ENCODE data around the gene ZBTB16. TPM values are rescaled to one million over a fixed set of nuclear protein-coding genes. Genes with fewer than 3 reads are reported as not detected.
A peak's percentile ranks its signal among the peaks of the same experiment; 100 is the strongest.

The ZBTB16 gene
- total RNA-seq, 1 donor from 2014 or later = 11.9 TPM

DNA sequence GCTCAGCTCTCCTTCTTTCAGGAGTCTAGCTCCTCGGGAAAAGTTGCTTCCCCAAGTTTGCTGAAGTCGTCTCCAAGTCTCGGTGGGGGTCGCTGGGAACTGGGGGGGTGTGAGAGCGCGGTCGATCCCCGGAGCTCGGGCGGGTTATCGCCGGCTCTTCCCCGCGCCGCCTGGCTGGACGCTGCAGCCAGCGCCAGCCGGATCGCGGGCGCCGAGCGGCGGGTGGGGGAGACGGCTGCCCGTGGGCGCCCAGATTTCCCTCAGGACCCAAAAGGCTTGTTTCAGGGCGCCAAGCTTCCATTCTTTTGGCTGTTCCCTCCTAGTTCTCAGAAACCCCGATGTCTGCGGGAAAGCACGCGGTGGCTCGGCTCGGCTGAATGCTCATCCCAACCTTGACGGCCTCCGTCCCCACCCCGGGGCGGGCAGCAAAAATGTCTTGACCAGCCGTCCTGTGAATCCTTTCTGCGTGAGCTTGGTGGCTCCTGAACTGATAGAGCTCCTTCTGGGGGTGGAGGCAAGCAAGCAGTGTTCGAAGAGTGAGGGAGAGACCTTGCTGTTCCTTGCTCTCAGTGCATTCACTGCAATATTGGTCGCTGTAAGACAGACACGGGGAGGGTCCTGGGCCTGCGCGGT is 1.7 kb downstream of the ZBTB16 start:
- no peak for DNase-seq (ENCODE audit: extremely low spot score, unreplicated experiment)
- Mint-ChIP-seq H3K4me1 (ENCODE audit: unreplicated experiment) (peaks cover 18% of the 10 kb centered on the region), H3K4me3 (peak overlapping the region; percentile 92), H3K36me3 (peaks cover 5% of the 10 kb centered on the region), H3K27ac (no peak overlapping the region), H3K27me3 (peaks cover 82% of the 10 kb centered on the region), H3K9me3 (no peaks in the 10 kb centered on the region)
- TF ChIP-seq, protein P1, sequence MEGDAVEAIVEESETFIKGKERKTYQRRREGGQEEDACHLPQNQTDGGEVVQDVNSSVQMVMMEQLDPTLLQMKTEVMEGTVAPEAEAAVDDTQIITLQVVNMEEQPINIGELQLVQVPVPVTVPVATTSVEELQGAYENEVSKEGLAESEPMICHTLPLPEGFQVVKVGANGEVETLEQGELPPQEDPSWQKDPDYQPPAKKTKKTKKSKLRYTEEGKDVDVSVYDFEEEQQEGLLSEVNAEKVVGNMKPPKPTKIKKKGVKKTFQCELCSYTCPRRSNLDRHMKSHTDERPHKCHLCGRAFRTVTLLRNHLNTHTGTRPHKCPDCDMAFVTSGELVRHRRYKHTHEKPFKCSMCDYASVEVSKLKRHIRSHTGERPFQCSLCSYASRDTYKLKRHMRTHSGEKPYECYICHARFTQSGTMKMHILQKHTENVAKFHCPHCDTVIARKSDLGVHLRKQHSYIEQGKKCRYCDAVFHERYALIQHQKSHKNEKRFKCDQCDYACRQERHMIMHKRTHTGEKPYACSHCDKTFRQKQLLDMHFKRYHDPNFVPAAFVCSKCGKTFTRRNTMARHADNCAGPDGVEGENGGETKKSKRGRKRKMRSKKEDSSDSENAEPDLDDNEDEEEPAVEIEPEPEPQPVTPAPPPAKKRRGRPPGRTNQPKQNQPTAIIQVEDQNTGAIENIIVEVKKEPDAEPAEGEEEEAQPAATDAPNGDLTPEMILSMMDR (conservative IDR thresholded peaks at IDR 0.05) = no peak

DNA sequence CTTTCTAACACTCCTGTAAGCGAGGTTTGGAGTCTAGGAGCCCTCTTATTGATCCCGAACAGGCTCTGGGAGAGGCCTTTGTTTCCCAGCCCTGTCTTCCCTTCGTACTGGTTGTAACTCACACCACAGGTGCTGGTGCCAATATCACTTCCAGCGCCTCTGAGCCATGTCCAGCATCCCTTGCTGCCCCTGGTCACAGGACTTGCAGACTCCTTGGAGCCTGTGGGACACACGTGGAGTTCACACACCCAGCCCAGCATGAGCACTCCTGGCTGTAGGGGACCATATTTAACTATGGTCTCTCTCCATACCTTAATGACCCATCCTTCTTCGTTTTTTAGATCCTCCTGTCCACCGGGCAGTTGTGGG is 2.2 kb downstream of the ZBTB16 start:
- Mint-ChIP-seq H3K27me3 (peaks cover 81% of the 10 kb centered on the region), H3K36me3 (peaks cover 5% of the 10 kb centered on the region), H3K9me3 (no peaks in the 10 kb centered on the region), H3K27ac (no peak overlapping the region), H3K4me3 (peak overlapping the region; percentile 92), H3K4me1 (ENCODE audit: unreplicated experiment) (peaks cover 18% of the 10 kb centered on the region)
- DNase-seq (ENCODE audit: extremely low spot score, unreplicated experiment) = no peak
- TF ChIP-seq, protein P1 (conservative IDR thresholded peaks at IDR 0.05) = no peak

DNA sequence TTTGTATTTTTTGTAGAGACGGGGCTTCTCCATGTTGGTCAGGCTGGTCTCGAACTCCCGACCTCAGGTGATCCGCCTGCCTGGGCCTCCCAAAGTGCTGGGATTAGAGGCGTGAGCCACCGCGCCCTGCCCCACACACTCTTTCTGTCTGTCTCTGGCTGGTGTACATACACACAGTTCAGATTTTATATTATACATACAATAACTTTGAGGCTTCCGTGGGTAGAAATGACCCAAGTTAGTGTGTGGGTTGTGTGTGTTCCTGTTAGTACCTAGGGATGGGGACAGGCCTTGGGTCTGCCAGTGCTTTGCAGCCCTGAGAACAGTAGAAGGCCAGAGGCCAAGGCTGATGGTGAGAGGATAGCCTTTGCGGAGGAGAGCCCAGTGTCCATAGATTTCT is 2.8 kb downstream of the ZBTB16 start:
- TF ChIP-seq, protein P1 (conservative IDR thresholded peaks at IDR 0.05) = no peak
- peaks cover 5% of the 10 kb centered on the region for H3K36me3 Mint-ChIP-seq
- no peaks in the 10 kb centered on the region for H3K9me3 Mint-ChIP-seq
- H3K4me3 Mint-ChIP-seq = peak overlapping the region; percentile 92
- no peak overlapping the region for H3K27ac Mint-ChIP-seq
- DNase-seq (ENCODE audit: extremely low spot score, unreplicated experiment) = no peak
- H3K4me1 Mint-ChIP-seq (ENCODE audit: unreplicated experiment) = peaks cover 18% of the 10 kb centered on the region
- peaks cover 79% of the 10 kb centered on the region for H3K27me3 Mint-ChIP-seq

DNA sequence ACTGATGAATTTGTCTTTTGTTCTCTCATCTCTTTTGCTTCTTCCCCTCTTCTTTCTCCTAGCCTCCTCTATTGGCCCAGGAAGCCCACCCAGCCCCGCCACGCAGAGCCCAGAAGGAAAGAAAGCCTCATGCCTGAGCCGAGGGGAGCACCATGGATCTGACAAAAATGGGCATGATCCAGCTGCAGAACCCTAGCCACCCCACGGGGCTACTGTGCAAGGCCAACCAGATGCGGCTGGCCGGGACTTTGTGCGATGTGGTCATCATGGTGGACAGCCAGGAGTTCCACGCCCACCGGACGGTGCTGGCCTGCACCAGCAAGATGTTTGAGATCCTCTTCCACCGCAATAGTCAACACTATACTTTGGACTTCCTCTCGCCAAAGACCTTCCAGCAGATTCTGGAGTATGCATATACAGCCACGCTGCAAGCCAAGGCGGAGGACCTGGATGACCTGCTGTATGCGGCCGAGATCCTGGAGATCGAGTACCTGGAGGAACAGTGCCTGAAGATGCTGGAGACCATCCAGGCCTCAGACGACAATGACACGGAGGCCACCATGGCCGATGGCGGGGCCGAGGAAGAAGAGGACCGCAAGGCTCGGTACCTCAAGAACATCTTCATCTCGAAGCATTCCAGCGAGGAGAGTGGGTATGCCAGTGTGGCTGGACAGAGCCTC is 3.8 kb downstream of the ZBTB16 start:
- Mint-ChIP-seq H3K27ac (no peak overlapping the region), H3K27me3 (peaks cover 72% of the 10 kb centered on the region), H3K36me3 (peaks cover 5% of the 10 kb centered on the region), H3K4me1 (ENCODE audit: unreplicated experiment) (peaks cover 10% of the 10 kb centered on the region), H3K9me3 (no peaks in the 10 kb centered on the region), H3K4me3 (no peak overlapping the region)
- DNase-seq (ENCODE audit: extremely low spot score, unreplicated experiment) = no peak
- TF ChIP-seq, protein P1 (conservative IDR thresholded peaks at IDR 0.05) = no peak

DNA sequence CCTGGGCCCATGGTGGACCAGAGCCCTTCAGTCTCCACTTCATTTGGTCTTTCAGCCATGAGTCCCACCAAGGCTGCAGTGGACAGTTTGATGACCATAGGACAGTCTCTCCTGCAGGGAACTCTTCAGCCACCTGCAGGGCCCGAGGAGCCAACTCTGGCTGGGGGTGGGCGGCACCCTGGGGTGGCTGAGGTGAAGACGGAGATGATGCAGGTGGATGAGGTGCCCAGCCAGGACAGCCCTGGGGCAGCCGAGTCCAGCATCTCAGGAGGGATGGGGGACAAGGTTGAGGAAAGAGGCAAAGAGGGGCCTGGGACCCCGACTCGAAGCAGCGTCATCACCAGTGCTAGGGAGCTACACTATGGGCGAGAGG is 4.3 kb downstream of the ZBTB16 start:
- no peak for DNase-seq (ENCODE audit: extremely low spot score, unreplicated experiment)
- H3K4me3 Mint-ChIP-seq = no peak overlapping the region
- no peaks in the 10 kb centered on the region for H3K9me3 Mint-ChIP-seq
- H3K27me3 Mint-ChIP-seq = peaks cover 69% of the 10 kb centered on the region
- H3K4me1 Mint-ChIP-seq (ENCODE audit: unreplicated experiment) = peaks cover 10% of the 10 kb centered on the region
- TF ChIP-seq, protein P1 (conservative IDR thresholded peaks at IDR 0.05) = no peak
- no peak overlapping the region for H3K27ac Mint-ChIP-seq
- peaks cover 5% of the 10 kb centered on the region for H3K36me3 Mint-ChIP-seq

All from type B pancreatic cell (in vitro differentiated cells).